IMR-90 (cell line): ENCODE measurements around the gene CCL13. TPM values are rescaled to one million over a fixed set of nuclear protein-coding genes. Genes with fewer than 3 reads are reported as not detected.

Experiments
- ATAC-seq: fragments of 200-7000 bp; cut with Tn5 transposase; 2 replicates; pipeline ENCODE4 v1.9.1; 2020; ENCODE audit warnings: low read depth, mild to moderate bottlenecking, moderate library complexity
- BruUV-seq: library from RNA; stranded (reverse); fragments of 400-500 nt; replicated peaks from 2 replicates; lab custom pipeline; 2021; lab: Mats Ljungman, UMichigan
- CTCF ChIA-PET: fragments of 300-600 bp; formaldehyde crosslinking; extraction: SDS; loops from one replicate; lab custom pipeline; 2021; ENCODE audit warnings: antibody characterized with exemption; lab: Yijun Ruan, JAX
- POLR2A ChIA-PET: fragments of 300-600 bp; sonication (Branson Sonifier 250); formaldehyde crosslinking; loops from one replicate; lab custom pipeline; 2022; ENCODE audit warnings: antibody characterized with exemption; ENCODE audit not compliant: unreplicated experiment; lab: Charles Lee
- DNase-seq: peaks from one replicate; pipeline ENCODE4 v3.0.0; 2013
- H2AFZ ChIP-seq: replicated peaks from 2 replicates; pipeline ENCODE3; 2013; ENCODE audit warnings: low read length, mild to moderate bottlenecking; ENCODE audit not compliant: poor library complexity
- H2AK5ac ChIP-seq: 2 replicates; pipeline ENCODE4 v1.6.1; 2013; ENCODE audit warnings: low read depth, low read length, inconsistent platforms
- H2AK9ac ChIP-seq: replicated peaks from 2 replicates; pipeline ENCODE3; 2013; ENCODE audit warnings: mild to moderate bottlenecking, low read depth, low read length, moderate library complexity; ENCODE audit not compliant: poor library complexity
- H2BK120ac ChIP-seq: 2 replicates; pipeline ENCODE4 v1.6.1; 2013; ENCODE audit warnings: low read depth, low read length, inconsistent platforms
- H2BK15ac ChIP-seq: 3 replicates; pipeline ENCODE4 v1.6.1; 2013; ENCODE audit warnings: low read depth, low read length, inconsistent platforms
- H2BK20ac ChIP-seq: 2 replicates; pipeline ENCODE4 v1.6.1; 2013; ENCODE audit warnings: low read depth, mild to moderate bottlenecking, inconsistent platforms, low read length, moderate library complexity
- H2BK5ac ChIP-seq: 2 replicates; pipeline ENCODE4 v1.6.1; 2013; ENCODE audit warnings: mild to moderate bottlenecking, low read depth, low read length, inconsistent platforms; ENCODE audit not compliant: poor library complexity, severe bottlenecking
- H3K14ac ChIP-seq: replicated peaks from 2 replicates; pipeline ENCODE4 v1.6.1; 2013; ENCODE audit warnings: low read depth, low read length, inconsistent platforms
- H3K18ac ChIP-seq: 2 replicates; pipeline ENCODE4 v1.6.1; 2013; ENCODE audit warnings: low read depth, low read length, control low read depth
- H3K23ac ChIP-seq: 2 replicates; pipeline ENCODE4 v1.6.1; 2013; ENCODE audit warnings: low read depth, low read length, inconsistent platforms
- H3K27ac ChIP-seq: 2 replicates; pipeline ENCODE4 v1.5.1; 2013; ENCODE audit warnings: mild to moderate bottlenecking, control low read depth, low read length; ENCODE audit not compliant: insufficient read depth
- H3K27me3 ChIP-seq: 2 replicates; pipeline ENCODE4 v1.6.1; 2013; ENCODE audit warnings: low read length; ENCODE audit not compliant: control insufficient read depth, insufficient read depth
- H3K36me3 ChIP-seq: 2 replicates; pipeline ENCODE4 v1.6.1; 2013; ENCODE audit warnings: low read length, mixed read lengths; ENCODE audit not compliant: control insufficient read depth, insufficient read depth
- H3K4ac ChIP-seq: 2 replicates; pipeline ENCODE4 v1.6.1; 2013; ENCODE audit warnings: low read depth, low read length, inconsistent platforms
- H3K4me1 ChIP-seq: 2 replicates; pipeline ENCODE4 v1.6.1; 2013; ENCODE audit warnings: low read length, mixed read lengths; ENCODE audit not compliant: control insufficient read depth, insufficient read depth
- H3K4me2 ChIP-seq: 2 replicates; pipeline ENCODE4 v1.6.1; 2013; ENCODE audit warnings: low read depth, mild to moderate bottlenecking, control low read depth, low read length, moderate library complexity
- H3K4me3 ChIP-seq: 2 replicates; pipeline ENCODE4 v1.5.1; 2013; ENCODE audit warnings: low read depth, mild to moderate bottlenecking, control low read depth, low read length, moderate library complexity; ENCODE audit not compliant: insufficient read depth
- H3K56ac ChIP-seq: 2 replicates; pipeline ENCODE4 v1.6.1; 2013; ENCODE audit warnings: low read length, inconsistent platforms; ENCODE audit not compliant: insufficient read depth; ENCODE audit errors: extremely low read depth
- H3K79me1 ChIP-seq, 2 experiments: 2 replicates each; pipeline ENCODE4 v1.6.1; 2013; ENCODE audit warnings: low read length in 2 of 2, inconsistent platforms in 1 of 2, low read depth in 1 of 2
- H3K9ac ChIP-seq: 2 replicates; pipeline ENCODE4 v1.6.1; 2013; ENCODE audit warnings: low read depth, low read length, control low read depth
- H3K9me1 ChIP-seq: 2 replicates; pipeline ENCODE4 v1.6.1; 2013; ENCODE audit warnings: low read length, inconsistent platforms; ENCODE audit not compliant: insufficient read depth
- H3K9me3 ChIP-seq: 2 replicates; pipeline ENCODE4 v1.6.1; 2013; ENCODE audit warnings: low read length; ENCODE audit not compliant: control insufficient read depth, insufficient read depth
- H4K20me1 ChIP-seq: 2 replicates; pipeline ENCODE4 v1.6.1; 2013; ENCODE audit warnings: low read length, inconsistent platforms; ENCODE audit not compliant: insufficient read depth
- H4K5ac ChIP-seq: 2 replicates; pipeline ENCODE4 v1.6.1; 2013; ENCODE audit warnings: mild to moderate bottlenecking, low read depth, low read length, control low read depth
- H4K8ac ChIP-seq, 2 experiments: 2 replicates each; pipeline ENCODE4 v1.6.1; 2013; ENCODE audit warnings: low read depth in 2 of 2, low read length in 2 of 2, control low read depth in 1 of 2, inconsistent platforms in 1 of 2
- H4K91ac ChIP-seq: 2 replicates; pipeline ENCODE4 v1.6.1; 2013; ENCODE audit warnings: low read depth, low read length, inconsistent platforms; ENCODE audit not compliant: insufficient read depth
- BHLHE40 ChIP-seq: fragments of 150-350 bp; IDR thresholded peaks from 2 replicates; pipeline ENCODE4 v1.6.1; 2016; ENCODE audit warnings: mild to moderate bottlenecking, low read depth, low read length
- CEBPB ChIP-seq: IDR thresholded peaks from 2 replicates; pipeline ENCODE4 v1.6.1; 2012; ENCODE audit warnings: low read depth, low read length, improper control_type of control experiment
- CHD1 ChIP-seq: IDR thresholded peaks from 2 replicates; pipeline ENCODE4 v1.6.1; 2012; ENCODE audit warnings: low read depth, low read length, improper control_type of control experiment
- FOS ChIP-seq: fragments of 150-350 bp; IDR thresholded peaks from 2 replicates; pipeline ENCODE4 v1.6.1; 2016; ENCODE audit warnings: low read depth, low read length
- MAFK ChIP-seq: IDR thresholded peaks from 2 replicates; pipeline ENCODE4 v1.6.1; 2012; ENCODE audit warnings: low read depth, low read length, improper control_type of control experiment
- MAZ ChIP-seq: IDR thresholded peaks from 2 replicates; pipeline ENCODE4 v1.6.1; 2012; ENCODE audit warnings: low read depth, mild to moderate bottlenecking, low read length, improper control_type of control experiment, moderate library complexity, borderline replicate concordance
- MXI1 ChIP-seq: IDR thresholded peaks from 2 replicates; pipeline ENCODE4 v1.6.1; 2012; ENCODE audit warnings: low read depth, mild to moderate bottlenecking, low read length, moderate library complexity, borderline replicate concordance
- NFE2L2 ChIP-seq: fragments of 150-350 bp; IDR thresholded peaks from 2 replicates; pipeline ENCODE4 v1.6.1; 2016; ENCODE audit warnings: low read depth, mild to moderate bottlenecking, low read length
- POLR2A ChIP-seq: IDR thresholded peaks from 2 replicates; pipeline ENCODE4 v1.6.1; 2012; ENCODE audit warnings: mild to moderate bottlenecking, low read depth, low read length
- RAD21 ChIP-seq: IDR thresholded peaks from 2 replicates; pipeline ENCODE4 v1.6.1; 2012; ENCODE audit warnings: low read length, improper control_type of control experiment
- RCOR1 ChIP-seq: IDR thresholded peaks from 2 replicates; pipeline ENCODE4 v1.6.1; 2012; ENCODE audit warnings: mild to moderate bottlenecking, low read length, improper control_type of control experiment; ENCODE audit not compliant: insufficient replicate concordance
- RFX5 ChIP-seq: IDR thresholded peaks from 2 replicates; pipeline ENCODE4 v1.8.0; 2012; ENCODE audit warnings: low read depth, mild to moderate bottlenecking, low read length, moderate library complexity
- SMC3 ChIP-seq: fragments of 150-350 bp; IDR thresholded peaks from 2 replicates; pipeline ENCODE4 v1.6.1; 2016; ENCODE audit warnings: low read depth, mild to moderate bottlenecking, antibody characterized with exemption, low read length, moderate library complexity
- dilution Hi-C: fragments of 300-500 bp; cut with HindIII; formaldehyde crosslinking; loops from one replicate; pipeline ENCODE4 v1.14.3; 2018; ENCODE audit warnings: low sequenced_read_pairs; ENCODE audit not compliant: unreplicated experiment
- in situ Hi-C: fragments of 300-500 bp; cut with MboI; formaldehyde crosslinking; loops from 3 replicates; pipeline ENCODE4 v1.14.3; 2019; ENCODE audit warnings: low sequenced_read_pairs, inconsistent platforms, mixed read lengths
- intact Hi-C: fragments of 100-400 bp; cut with micrococcal nuclease; formaldehyde crosslinking; loops from 2 replicates; pipeline ENCODE4 v1.10.0; 2022
- polyA plus RNA-seq, 3 experiments: library from polyadenylated mRNA; depleted of rRNA; stranded (reverse); fragments of >200 nt; gene quantifications; 2 replicates each; pipeline ENCODE4 v1.2.3, GENCODE V29; 2012; ENCODE audit warnings: low replicate concordance in 1 of 3
- total RNA-seq: library from RNA; depleted of rRNA; stranded (reverse); fragments of >200 nt; gene quantifications from 2 replicates; pipeline ENCODE4 v1.2.3, GENCODE V29; 2012
- TF ChIP-seq, protein P1 (sequence below): fragments of 150-350 bp; IDR thresholded peaks from 2 replicates; pipeline ENCODE4 v1.6.1; 2017; ENCODE audit warnings: mild to moderate bottlenecking, antibody characterized with exemption, low read length, low read depth
- TF ChIP-seq, protein P2 (sequence below): fragments of 150-350 bp; IDR thresholded peaks from 2 replicates; pipeline ENCODE4 v1.6.1; 2016; ENCODE audit warnings: low read depth, mild to moderate bottlenecking, low read length, moderate library complexity, borderline replicate concordance
- TF ChIP-seq, protein P3 (sequence below): conservative IDR thresholded peaks from 2 replicates; pipeline ENCODE4 v1.5.1; 2012; ENCODE audit warnings: mild to moderate bottlenecking, low read depth, low read length, improper control_type of control experiment

The CCL13 gene
- total and polyA plus RNA-seq, 2 of the 4 experiments (the other 2 are of a cell fraction) = 0.18 TPM; not detected in 1

DNA sequence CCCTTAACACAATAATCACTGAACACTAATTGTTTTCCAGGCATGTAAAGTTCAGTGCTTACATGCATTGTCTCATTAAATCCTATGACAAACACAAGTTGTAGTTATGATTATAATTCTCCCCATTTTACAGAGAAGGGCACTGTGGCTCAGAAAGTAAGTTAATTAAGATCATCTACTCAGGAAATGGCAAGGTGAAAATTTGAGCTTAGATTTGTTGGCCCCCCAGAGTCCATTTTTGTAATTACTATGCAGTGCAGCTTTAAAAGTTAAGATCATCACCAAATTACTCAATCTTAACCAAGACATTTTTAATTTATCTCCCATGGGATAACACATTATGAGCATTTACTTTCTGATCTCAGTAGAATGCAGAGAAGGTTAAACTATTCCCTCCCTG lies 41.0 kb downstream of the CCL13 start:
- no peak overlapping the region for H3K4me3 ChIP-seq
- ChIA-PET CTCF (no interaction called here), POLR2A (no interaction called here)
- H2BK15ac ChIP-seq = no peak overlapping the region
- in situ Hi-C loops = no loop called here
- H3K27me3 ChIP-seq = 0 out of 2 replicates have a peak, but pooled peaks cover 4% of the 10 kb centered on the region
- no peak overlapping the region for H4K5ac ChIP-seq
- no peak overlapping the region for H2AFZ ChIP-seq
- H3K4me2 ChIP-seq = no peak overlapping the region
- H3K9ac ChIP-seq = no peak overlapping the region
- no peaks in the 10 kb centered on the region for H3K36me3 ChIP-seq
- H4K91ac ChIP-seq = no peak overlapping the region
- DNase-seq = no peak
- H2BK120ac ChIP-seq = no peak overlapping the region
- intact Hi-C loops = no loop called here
- H2AK5ac ChIP-seq = no peak overlapping the region
- ATAC-seq = no peak
- BruUV-seq = no TSS peak
- H3K79me1 ChIP-seq = no peaks in the 10 kb centered on the region
- H3K18ac ChIP-seq = no peak overlapping the region
- no peak overlapping the region for H3K14ac ChIP-seq
- H3K27ac ChIP-seq = no peak overlapping the region
- dilution Hi-C loops = no loop called here
- no peak overlapping the region for H2AK9ac ChIP-seq
- no peak overlapping the region for H3K4ac ChIP-seq
- no peaks in the 10 kb centered on the region for H3K4me1 ChIP-seq
- no peak overlapping the region for H3K56ac ChIP-seq
- H4K8ac ChIP-seq = no peak overlapping the region
- TF ChIP-seq CHD1 (no peak), POLR2A (no peak), MAFK (no peak), RAD21 (no peak), CEBPB (no peak), RCOR1 (no peak), MXI1 (no peak), BHLHE40 (no peak), MAZ (no peak), NFE2L2 (no peak), RFX5 (no peak), SMC3 (no peak), FOS (no peak)
- TF ChIP-seq, protein P1, sequence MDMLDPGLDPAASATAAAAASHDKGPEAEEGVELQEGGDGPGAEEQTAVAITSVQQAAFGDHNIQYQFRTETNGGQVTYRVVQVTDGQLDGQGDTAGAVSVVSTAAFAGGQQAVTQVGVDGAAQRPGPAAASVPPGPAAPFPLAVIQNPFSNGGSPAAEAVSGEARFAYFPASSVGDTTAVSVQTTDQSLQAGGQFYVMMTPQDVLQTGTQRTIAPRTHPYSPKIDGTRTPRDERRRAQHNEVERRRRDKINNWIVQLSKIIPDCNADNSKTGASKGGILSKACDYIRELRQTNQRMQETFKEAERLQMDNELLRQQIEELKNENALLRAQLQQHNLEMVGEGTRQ = no peak
- TF ChIP-seq, protein P2, sequence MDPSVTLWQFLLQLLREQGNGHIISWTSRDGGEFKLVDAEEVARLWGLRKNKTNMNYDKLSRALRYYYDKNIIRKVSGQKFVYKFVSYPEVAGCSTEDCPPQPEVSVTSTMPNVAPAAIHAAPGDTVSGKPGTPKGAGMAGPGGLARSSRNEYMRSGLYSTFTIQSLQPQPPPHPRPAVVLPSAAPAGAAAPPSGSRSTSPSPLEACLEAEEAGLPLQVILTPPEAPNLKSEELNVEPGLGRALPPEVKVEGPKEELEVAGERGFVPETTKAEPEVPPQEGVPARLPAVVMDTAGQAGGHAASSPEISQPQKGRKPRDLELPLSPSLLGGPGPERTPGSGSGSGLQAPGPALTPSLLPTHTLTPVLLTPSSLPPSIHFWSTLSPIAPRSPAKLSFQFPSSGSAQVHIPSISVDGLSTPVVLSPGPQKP = no peak
- TF ChIP-seq, protein P3, sequence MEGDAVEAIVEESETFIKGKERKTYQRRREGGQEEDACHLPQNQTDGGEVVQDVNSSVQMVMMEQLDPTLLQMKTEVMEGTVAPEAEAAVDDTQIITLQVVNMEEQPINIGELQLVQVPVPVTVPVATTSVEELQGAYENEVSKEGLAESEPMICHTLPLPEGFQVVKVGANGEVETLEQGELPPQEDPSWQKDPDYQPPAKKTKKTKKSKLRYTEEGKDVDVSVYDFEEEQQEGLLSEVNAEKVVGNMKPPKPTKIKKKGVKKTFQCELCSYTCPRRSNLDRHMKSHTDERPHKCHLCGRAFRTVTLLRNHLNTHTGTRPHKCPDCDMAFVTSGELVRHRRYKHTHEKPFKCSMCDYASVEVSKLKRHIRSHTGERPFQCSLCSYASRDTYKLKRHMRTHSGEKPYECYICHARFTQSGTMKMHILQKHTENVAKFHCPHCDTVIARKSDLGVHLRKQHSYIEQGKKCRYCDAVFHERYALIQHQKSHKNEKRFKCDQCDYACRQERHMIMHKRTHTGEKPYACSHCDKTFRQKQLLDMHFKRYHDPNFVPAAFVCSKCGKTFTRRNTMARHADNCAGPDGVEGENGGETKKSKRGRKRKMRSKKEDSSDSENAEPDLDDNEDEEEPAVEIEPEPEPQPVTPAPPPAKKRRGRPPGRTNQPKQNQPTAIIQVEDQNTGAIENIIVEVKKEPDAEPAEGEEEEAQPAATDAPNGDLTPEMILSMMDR = no peak
- no peaks in the 10 kb centered on the region for H3K9me3 ChIP-seq
- no peak overlapping the region for H2BK5ac ChIP-seq
- H3K23ac ChIP-seq = no peak overlapping the region
- H3K9me1 ChIP-seq = no peaks in the 10 kb centered on the region
- no peak overlapping the region for H2BK20ac ChIP-seq
- no peaks in the 10 kb centered on the region for H4K20me1 ChIP-seq
